Stimulated activated CD4-positive, alpha-beta T cell treated with anti-CD3 and anti-CD28 coated beads, Interleukin-12 subunit alpha, Interleukin-12 subunit beta, amount 100 ng/mL, for 24 hours (primary cell): ENCODE data around the gene NDUFS8.
A peak's percentile ranks its signal among the peaks of the same experiment; 100 is the strongest.

Experiments
- DNase-seq, 2 experiments: peaks; one replicate each; pipeline ENCODE4 v3.0.0-alpha.2; 2020; ENCODE audit warnings: low read depth in 2 of 2

The NDUFS8 gene

DNA sequence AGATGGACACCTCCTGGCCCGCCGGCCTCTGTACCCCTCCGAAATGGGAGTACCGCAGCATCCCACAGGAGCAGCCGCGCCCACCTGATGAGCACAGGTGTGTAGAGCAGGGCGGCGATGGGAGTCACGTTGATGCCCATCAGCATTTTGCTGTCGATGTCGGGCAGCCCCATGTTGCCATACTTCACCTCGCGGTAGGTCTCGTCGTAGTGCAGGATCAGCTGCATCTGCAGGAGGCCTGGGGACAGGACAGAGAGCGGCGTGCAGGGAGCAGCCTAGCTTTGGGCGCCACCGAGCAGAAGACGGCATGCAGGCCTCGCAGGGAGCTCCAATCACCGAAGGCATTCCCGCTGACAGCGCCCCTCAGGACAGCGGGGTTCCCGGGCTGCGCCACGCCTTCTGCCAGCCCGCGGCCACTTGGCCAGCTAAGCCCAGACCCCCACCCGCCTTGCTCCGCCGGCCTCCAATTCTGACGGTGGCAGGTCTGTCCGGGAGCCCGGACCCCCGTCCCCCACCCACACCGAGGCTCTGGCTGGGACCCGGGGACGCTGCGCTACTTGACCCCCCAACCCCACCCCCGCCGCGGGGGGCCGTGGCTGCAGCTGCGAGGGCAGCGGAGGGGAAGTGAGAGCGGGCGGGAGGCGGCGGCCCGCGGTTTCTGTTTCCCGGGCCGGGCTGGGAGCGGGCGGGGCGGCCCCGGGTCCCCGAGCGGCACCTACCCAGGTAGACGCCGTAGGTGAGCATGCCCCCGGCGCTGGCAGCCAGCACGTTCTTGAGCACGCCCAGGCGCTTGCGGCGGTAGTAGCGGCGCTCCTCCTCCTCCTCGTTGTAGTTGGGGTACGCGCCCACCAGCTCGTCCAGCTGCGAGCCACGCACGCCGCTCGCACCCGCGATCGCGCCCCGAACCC, 27.3 kb upstream of the NDUFS8 start:
- peak in 1 of 2 experiments; percentile 29 for DNase-seq

DNA sequence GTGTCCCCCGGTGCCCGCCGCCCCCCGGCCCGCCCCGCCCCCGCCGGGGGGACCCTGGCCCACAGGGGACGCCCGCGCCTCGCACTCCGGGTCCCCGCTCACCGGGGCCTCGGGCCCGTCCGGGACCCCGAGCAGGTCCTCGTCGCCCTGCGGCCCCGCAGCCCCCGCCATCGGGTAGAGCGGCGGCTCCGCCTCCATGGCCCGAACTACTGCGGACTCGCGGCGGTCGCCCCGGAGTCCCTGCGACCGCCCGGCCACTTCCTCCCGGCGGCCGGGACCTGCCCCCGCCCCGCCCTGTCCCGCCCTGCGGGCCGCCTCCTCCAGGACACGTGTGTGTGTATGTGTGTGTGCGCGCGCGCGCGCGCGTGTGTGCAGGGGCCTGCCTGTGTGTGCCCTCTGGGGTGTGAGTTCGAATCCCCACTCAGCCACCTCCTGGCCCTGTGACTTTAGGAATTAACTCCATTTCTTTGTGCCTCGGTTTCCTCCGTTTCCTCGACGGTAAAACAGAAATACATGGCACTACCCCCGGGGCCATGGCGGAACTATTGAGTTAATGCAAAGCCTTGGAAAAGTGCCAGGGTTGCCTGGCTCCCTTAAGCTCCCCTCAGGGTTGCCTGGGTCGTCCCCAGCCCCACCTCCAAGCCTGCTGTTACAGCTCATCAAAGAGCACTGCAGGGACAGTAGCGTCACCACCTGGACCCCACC, 26.5 kb upstream of the NDUFS8 start, which contains the start of gene UNC93B1:
Gene UNC93B1 (minus strand): TSS at position 252 of the 705 bp plus-strand sequence. CDS start 54 bp downstream, at position 198.
- DNase-seq, result peak; percentile 48 to 83

GRCh38 chr11:68004551-68005335, 25.7 kb upstream of the NDUFS8 start:
- DNase-seq, result no peak

- no peak for DNase-seq
These were observed 23.8 kb upstream of the NDUFS8 start for GRCh38 chr11:68006606-68007166.

DNA sequence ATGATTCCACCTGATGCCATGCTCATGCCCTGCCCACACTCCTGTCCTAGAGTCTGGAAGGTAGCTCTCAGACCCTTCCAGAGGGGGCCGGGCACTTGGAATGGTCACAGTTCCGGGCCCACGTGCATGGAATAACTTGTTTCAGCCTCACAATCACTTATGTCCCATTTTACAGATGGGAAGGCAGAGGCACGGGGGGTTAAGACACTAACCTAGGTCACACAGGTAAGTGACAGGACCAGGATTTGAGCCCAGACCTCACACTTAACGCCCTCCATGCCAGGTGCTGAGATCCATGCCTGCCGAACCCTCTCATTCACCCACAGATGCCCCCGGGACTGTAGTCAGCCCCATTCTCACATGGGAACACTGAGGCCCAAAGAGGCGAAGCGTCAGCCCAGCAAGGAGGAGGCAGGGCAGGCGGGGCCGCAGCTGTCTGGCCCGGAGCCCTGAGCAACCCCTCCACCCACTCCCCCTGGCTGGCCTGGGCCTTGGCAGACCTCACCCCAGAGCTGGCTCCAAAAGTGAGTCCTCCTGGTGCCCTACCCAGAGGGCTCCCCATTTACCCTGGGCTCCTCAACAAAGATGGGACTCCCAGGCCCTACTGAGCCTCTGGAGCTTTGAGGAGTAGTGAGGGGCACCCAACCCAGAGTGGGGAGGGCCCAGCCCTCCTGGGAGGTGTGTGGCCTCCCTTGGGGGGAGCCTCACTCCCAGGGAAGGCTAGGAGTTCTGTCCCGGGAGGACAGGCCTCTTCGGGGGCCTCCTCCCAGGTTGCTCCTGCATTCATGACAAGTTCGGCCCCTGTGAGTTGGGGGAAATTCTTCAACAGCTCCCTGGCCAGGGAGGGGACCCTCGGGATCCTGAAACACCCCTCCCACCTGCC, 22.7 kb upstream of the NDUFS8 start:
- no peak for DNase-seq

DNA sequence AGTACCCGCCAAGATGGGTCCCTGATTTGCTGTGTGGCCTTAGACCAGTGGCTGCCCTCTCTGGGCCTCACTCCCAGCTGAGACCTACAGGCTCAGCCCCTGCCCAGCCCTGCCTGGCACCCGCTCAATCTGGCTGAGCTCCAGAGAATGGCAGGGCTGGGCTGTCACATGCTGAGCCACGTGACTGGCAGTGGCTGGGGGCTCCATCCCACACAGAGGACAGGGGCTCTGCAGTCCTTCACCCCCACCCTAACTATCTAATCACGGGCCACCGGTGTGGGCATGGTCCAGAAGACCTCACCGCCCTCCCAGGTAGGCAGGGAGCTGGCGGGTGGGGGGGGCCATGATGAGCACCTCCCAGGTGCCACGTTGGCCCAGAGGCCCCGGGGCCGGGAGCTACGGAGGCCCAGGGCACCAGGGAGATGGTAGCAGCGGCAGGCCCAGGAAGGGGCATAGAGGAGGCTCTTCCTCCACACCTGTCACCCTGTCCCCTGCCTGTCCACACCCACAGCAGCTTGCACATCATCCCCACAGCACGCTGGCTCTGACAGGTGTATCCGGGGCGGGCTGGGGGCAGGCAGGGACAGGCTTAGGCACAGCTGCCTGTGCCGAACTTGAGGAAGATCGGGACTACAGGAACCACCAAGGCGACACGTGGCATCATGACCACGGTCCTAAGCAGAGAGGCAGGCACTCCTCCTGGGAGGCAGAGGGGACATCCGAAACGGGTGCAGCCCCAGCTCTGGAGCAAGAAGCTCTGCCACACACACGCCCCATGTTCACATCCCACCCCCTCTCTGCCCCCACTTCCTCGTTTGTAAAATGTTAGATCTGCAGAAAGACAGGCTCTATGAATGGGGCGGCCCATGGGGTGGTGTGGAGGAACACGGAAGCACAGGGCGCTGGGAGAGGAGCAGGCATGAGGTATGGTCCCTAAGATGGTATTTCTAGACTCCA, 21.8 kb upstream of the NDUFS8 start:
- no peak for DNase-seq

- no peak for DNase-seq
These were observed 20.9 kb upstream of the NDUFS8 start for GRCh38 chr11:68009391-68010089.

DNA sequence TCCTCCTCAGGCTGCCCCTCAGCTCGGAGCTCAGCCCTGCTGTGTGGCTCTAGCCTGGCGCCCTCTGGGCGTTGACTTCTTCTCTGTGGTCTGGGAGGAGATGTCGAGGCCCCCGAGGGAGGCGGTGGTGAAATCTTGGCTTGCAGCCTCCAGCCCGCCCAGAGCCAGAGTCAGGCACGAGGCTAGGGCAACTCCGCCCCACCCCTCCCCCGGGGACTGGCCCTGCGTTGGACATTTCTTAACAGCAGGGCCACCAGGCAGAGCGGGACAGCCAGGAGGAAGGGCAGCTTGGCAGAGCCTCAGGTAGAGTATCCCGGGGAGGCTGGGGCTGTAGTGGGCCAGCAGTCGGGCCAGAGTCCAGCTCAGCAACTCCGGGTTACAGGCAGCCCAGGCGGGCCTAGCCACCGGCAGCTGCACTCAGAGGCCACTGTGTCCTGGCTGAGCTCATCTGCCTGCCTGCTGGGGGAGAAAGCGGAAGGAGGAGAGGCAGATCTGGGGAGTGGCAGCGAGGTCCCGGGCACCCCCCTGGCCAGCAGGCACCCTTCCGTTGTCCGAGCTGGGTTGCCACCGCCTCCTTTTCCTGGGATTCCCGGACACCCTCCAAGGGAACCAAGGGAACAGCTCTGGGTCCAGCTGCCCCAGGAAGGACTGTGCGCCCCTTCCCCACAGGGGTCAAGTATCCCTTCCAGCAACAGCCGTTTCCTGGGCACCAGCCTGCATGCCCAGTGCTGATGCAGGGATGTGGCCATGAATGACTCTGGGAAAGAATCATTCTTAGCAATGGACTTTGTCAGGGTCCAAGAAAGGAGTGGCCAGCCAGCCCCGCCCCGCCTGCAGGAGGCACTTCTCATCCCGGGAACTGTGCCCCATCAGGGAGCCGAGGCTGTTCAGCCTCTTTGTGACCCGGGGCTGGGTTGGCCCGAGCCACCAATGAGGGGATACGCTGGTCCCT, 20.1 kb upstream of the NDUFS8 start, which contains the start of gene ALDH3B1:
Gene ALDH3B1 (plus strand): TSS at position 238 of the 952 bp plus-strand sequence. CDS start 4,971 bp downstream, outside the sequence.
- no peak for DNase-seq

GRCh38 chr11:68011051-68011943, 19.2 kb upstream of the NDUFS8 start:
- DNase-seq, result no peak

GRCh38 chr11:68012044-68012842, 18.2 kb upstream of the NDUFS8 start:
- DNase-seq, result no peak

DNA sequence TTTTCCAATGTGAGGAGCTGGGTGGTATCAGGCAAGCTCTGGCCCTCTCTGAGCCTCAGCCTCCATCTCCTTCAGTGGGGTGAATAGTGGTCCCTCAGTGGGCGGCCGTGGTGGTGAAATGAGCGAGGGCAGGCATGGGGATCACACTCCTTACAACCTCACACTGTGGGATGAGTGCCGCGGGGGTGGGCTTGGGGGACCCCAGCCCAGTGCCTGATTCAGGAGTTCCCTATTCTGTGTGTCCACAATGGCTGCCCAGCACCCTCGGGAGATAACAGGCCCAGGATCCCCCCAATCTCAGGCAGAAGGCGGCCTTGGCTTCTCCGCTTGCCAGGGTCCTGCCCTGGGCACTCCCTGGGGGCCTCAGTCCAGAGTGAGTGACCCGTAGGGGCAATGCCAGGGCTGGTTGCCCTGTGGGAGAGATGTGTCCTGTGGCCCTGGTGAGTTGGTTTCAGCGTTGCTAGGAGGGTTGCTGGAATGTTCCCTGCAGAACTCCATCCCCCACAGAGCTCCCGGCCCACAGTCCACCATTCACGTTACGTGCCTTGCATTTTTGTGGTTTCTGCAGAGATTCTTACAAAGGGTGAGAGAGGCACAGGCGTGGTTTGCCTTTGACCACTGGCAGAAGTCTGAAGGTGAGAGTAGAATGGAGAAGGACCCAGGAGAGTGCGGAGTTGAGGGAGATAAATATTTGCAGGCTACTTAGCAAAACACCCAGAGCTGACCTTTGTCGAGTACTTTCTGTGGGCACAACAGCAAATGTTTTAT, 17.5 kb upstream of the NDUFS8 start:
- DNase-seq, result no peak

DNA sequence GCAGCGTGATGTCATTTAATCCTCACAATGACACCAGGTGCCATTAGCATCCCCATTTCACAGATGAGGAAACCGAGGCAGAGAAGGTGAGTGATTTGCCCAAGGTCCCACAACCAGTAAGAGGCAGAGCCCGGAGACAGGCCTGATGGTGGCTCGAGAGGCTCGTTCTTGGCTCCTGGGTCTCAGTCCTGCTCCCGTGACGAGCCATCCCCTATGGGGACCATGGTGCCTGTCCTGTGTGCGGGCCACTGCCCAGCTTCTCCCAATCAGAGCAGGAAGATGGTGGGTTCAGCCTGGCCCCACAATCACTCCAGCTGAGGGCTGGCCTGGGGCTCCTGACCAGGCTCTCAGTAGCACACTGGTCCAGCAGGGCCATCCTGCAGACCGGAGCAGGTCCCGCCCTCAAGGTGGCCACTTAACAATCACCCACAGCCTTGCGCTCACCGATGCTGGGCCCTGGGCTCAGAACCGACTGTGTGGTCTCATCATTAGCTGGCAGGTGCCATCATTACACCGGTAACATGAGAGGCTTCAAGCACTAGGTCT, 16.8 kb upstream of the NDUFS8 start:
- DNase-seq, result no peak

GRCh38 chr11:68014157-68014946, 16.1 kb upstream of the NDUFS8 start:
- DNase-seq, result no peak

DNA sequence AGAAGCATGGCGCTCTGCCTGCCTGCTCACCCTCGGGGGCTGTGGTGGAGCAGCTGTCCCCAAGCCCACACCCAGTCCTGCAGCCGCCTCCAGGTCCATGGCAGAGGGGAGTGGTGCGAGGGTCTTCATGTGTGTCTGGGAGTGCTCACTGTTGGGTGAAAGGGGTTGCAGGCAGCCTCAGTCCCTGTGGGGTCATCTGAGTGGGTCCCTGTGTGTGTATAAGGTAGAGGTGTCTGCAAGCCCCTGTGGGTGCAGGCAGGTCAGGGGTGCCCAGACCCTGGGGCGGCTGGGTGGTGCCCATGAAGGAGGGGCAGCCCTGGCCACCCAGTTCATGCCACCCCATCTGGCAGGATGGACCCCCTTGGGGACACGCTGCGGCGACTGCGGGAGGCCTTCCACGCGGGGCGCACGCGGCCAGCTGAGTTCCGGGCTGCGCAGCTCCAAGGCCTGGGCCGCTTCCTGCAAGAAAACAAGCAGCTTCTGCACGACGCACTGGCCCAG, 15.5 kb upstream of the NDUFS8 start:
- no peak for DNase-seq
